H9 (cell line): ENCODE results near the gene DENND1A. TPM values are rescaled to one million over a fixed set of nuclear protein-coding genes. Genes with fewer than 3 reads are reported as not detected.

Source experiments
- DNase-seq: peaks from one replicate; pipeline ENCODE4 v3.0.0-alpha.2; 2017
- H2AFZ ChIP-seq: one replicate; pipeline ENCODE4 v1.6.1; 2013; ENCODE audit warnings: mild to moderate bottlenecking, low read length, control low read depth, moderate library complexity
- H2AK5ac ChIP-seq: 2 replicates; pipeline ENCODE4 v1.6.1; 2013; ENCODE audit warnings: low read length, control low read depth, mixed read lengths; ENCODE audit not compliant: insufficient read length
- H2BK120ac ChIP-seq: one replicate; pipeline ENCODE4 v1.6.1; 2013; ENCODE audit warnings: low read depth, mild to moderate bottlenecking, low read length, control low read depth, inconsistent platforms; ENCODE audit not compliant: poor library complexity, severe bottlenecking
- H2BK12ac ChIP-seq: 2 replicates; pipeline ENCODE4 v1.6.1; 2013; ENCODE audit warnings: low read length, control low read depth, mixed read lengths, low read depth; ENCODE audit not compliant: insufficient read length
- H2BK15ac ChIP-seq: 2 replicates; pipeline ENCODE4 v1.6.1; 2013; ENCODE audit warnings: low read depth, low read length, control low read depth
- H2BK20ac ChIP-seq: one replicate; pipeline ENCODE4 v1.6.1; 2013; ENCODE audit warnings: low read depth, mild to moderate bottlenecking, low read length, control low read depth, inconsistent platforms; ENCODE audit not compliant: poor library complexity, severe bottlenecking
- H2BK5ac ChIP-seq: 2 replicates; pipeline ENCODE4 v1.6.1; 2013; ENCODE audit warnings: low read length, control low read depth, mixed read lengths; ENCODE audit not compliant: insufficient read length
- H3K14ac ChIP-seq: 2 replicates; pipeline ENCODE4 v1.6.1; 2013; ENCODE audit warnings: low read length, control low read depth; ENCODE audit not compliant: insufficient read depth
- H3K18ac ChIP-seq: 2 replicates; pipeline ENCODE4 v1.6.1; 2013; ENCODE audit warnings: low read depth, mild to moderate bottlenecking, mixed read lengths, low read length, control low read depth; ENCODE audit not compliant: insufficient read length
- H3K23ac ChIP-seq: 2 replicates; pipeline ENCODE4 v1.6.1; 2013; ENCODE audit warnings: low read length, control low read depth, mixed read lengths, low read depth; ENCODE audit not compliant: insufficient read length
- H3K23me2 ChIP-seq: 2 replicates; pipeline ENCODE4 v1.6.1; 2013; ENCODE audit warnings: low read depth, mild to moderate bottlenecking, mixed read lengths, low read length, control low read depth; ENCODE audit not compliant: insufficient read length, poor library complexity, severe bottlenecking
- H3K27ac ChIP-seq: 2 replicates; pipeline ENCODE4 v1.5.1; 2013; ENCODE audit warnings: low read length, control low read depth, mixed read lengths, low read depth; ENCODE audit not compliant: insufficient read length
- H3K27me3 ChIP-seq: 2 replicates; pipeline ENCODE4 v1.6.1; 2013; ENCODE audit warnings: low read length, control low read depth, inconsistent platforms; ENCODE audit not compliant: insufficient read depth
- H3K4ac ChIP-seq: 2 replicates; pipeline ENCODE4 v1.6.1; 2013; ENCODE audit warnings: low read depth, mild to moderate bottlenecking, control low read depth, inconsistent platforms, low read length, moderate library complexity
- H3K4me1 ChIP-seq: 2 replicates; pipeline ENCODE4 v1.6.1; 2013; ENCODE audit warnings: low read length, control low read depth, inconsistent platforms; ENCODE audit not compliant: insufficient read depth
- H3K4me2 ChIP-seq: 2 replicates; pipeline ENCODE4 v1.6.1; 2013; ENCODE audit warnings: low read length, control low read depth, mixed read lengths; ENCODE audit not compliant: insufficient read length, insufficient read depth
- H3K56ac ChIP-seq: 2 replicates; pipeline ENCODE4 v1.6.1; 2013; ENCODE audit warnings: low read depth, mild to moderate bottlenecking, mixed read lengths, low read length, control low read depth; ENCODE audit not compliant: insufficient read length
- H3K79me1 ChIP-seq: 2 replicates; pipeline ENCODE4 v1.6.1; 2013; ENCODE audit warnings: low read depth, mild to moderate bottlenecking, moderate library complexity, low read length, control low read depth, inconsistent platforms; ENCODE audit not compliant: insufficient read depth, poor library complexity, severe bottlenecking
- H3K79me2 ChIP-seq: 2 replicates; pipeline ENCODE4 v1.6.1; 2013; ENCODE audit warnings: low read length, control low read depth, inconsistent platforms; ENCODE audit not compliant: insufficient read depth
- H3K9ac ChIP-seq: 2 replicates; pipeline ENCODE4 v1.6.1; 2013; ENCODE audit warnings: low read length, control low read depth, mixed read lengths; ENCODE audit not compliant: insufficient read length; ENCODE audit errors: extremely low read depth
- H3K9me3 ChIP-seq: one replicate; pipeline ENCODE4 v1.6.1; 2013; ENCODE audit warnings: low read depth, low read length, inconsistent platforms; ENCODE audit not compliant: control insufficient read depth
- H3T11ph ChIP-seq: one replicate; pipeline ENCODE4 v1.6.1; 2013; ENCODE audit warnings: mild to moderate bottlenecking, low read length, control low read depth, inconsistent platforms
- H4K20me1 ChIP-seq: one replicate; pipeline ENCODE4 v1.6.1; 2013; ENCODE audit not compliant: control insufficient read depth, insufficient read length, insufficient read depth
- H4K5ac ChIP-seq: 2 replicates; pipeline ENCODE4 v1.6.1; 2013; ENCODE audit warnings: low read depth, mild to moderate bottlenecking, mixed read lengths, low read length, control low read depth; ENCODE audit not compliant: insufficient read length
- H4K8ac ChIP-seq: replicated peaks from 2 replicates; pipeline ENCODE4 v1.6.1; 2013; ENCODE audit warnings: low read length, control low read depth, mixed read lengths, low read depth; ENCODE audit not compliant: insufficient read length
- H4K91ac ChIP-seq: 2 replicates; pipeline ENCODE4 v1.6.1; 2013; ENCODE audit warnings: low read depth, mild to moderate bottlenecking, moderate library complexity, mixed read lengths, low read length, control low read depth; ENCODE audit not compliant: insufficient read length
- H3K27ac Mint-ChIP-seq, 3 experiments: 2 replicates in 2 of 3; 3 replicates in 1 of 3; pipeline ENCODE4 v1.8.0; 2020 to 2021; ENCODE audit warnings: mixed read lengths in 3 of 3, mild to moderate bottlenecking in 1 of 3, moderate library complexity in 1 of 3
- H3K27me3 Mint-ChIP-seq: 2 replicates; pipeline ENCODE4 v1.8.0; 2021; ENCODE audit warnings: low read depth, mild to moderate bottlenecking, moderate library complexity, mixed read lengths
- H3K36me3 Mint-ChIP-seq, 3 experiments: 2 replicates in 2 of 3; 3 replicates in 1 of 3; pipeline ENCODE4 v1.8.0; 2020 to 2021; ENCODE audit warnings: low read depth in 3 of 3, mixed read lengths in 3 of 3; ENCODE audit not compliant: insufficient read depth in 1 of 3
- H3K4me1 Mint-ChIP-seq, 2 experiments: 2 replicates each; pipeline ENCODE4 v1.8.0; 2020; ENCODE audit warnings: mixed read lengths in 2 of 2
- H3K4me3 Mint-ChIP-seq, 2 experiments: 2 replicates in 1 of 2; 3 replicates in 1 of 2; pipeline ENCODE4 v1.8.0; 2020 to 2021; ENCODE audit warnings: mild to moderate bottlenecking in 2 of 2, mixed read lengths in 2 of 2, moderate library complexity in 1 of 2
- H3K9me3 Mint-ChIP-seq, 2 experiments: 2 replicates in 1 of 2; 3 replicates in 1 of 2; pipeline ENCODE4 v1.8.0; 2020; ENCODE audit warnings: mild to moderate bottlenecking in 2 of 2, mixed read lengths in 2 of 2, moderate library complexity in 1 of 2
- WGBS: extraction: QIAGEN DNeasy Blood & Tissue Kit; methylation state at CpG from one replicate; pipeline ENCODE4 v1.1.7; 2013; ENCODE audit warnings: missing lambda C conversion rate, low lambda C conversion rate, mixed read lengths; ENCODE audit not compliant: insufficient read length; ENCODE audit errors: extremely low coverage; 5-methylcytosine and 5-hydroxymethylcytosine counted together
- total RNA-seq: library from RNA; stranded (reverse); gene quantifications from 2 replicates; pipeline ENCODE4 v1.2.1, GENCODE V29; 2021
- TF ChIP-seq, protein P1 (sequence below): fragments of 200-600 bp; sonication (generic); conservative IDR thresholded peaks from 3 replicates; pipeline ENCODE4 v1.8.0; 2021; ENCODE audit warnings: antibody characterized with exemption, mild to moderate bottlenecking

The DENND1A gene
- total RNA-seq, 1 experiment from 2014 or later, result 20.4 TPM

DNA sequence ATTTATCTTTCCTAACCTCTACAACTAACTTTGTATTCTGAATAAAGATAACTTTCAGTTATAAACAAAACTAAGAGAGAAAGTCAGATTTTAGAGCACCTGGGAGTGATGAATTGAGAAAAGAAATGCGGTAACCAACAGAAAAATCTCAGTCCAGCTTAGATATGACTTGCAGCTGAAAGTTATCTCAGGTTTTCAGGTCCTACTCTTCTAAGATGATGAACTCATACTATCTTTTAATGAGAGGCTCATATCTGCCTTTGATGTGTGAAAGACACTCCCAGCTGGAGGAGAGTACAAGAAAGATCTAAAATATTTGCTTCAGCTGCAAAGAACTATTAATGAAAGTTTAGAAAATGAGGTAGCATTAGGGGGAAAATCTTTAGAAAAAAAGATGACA is 190.5 kb downstream of the DENND1A start:
- Histone ChIP-seq H2BK20ac (no peak overlapping the region), H3K79me1 (no peaks in the 10 kb centered on the region), H4K20me1 (no peaks in the 10 kb centered on the region), H3K23ac (no peak overlapping the region), H2BK12ac (no peak overlapping the region), H4K8ac (no peak overlapping the region), H3K18ac (no peak overlapping the region), H3K56ac (no peak overlapping the region), H3K79me2 (no peaks in the 10 kb centered on the region), H3K27ac (no peak overlapping the region), H3K23me2 (no peaks in the 10 kb centered on the region), H2BK15ac (no peak overlapping the region), H3T11ph (no peak overlapping the region), H4K91ac (no peak overlapping the region), H3K4me2 (no peak overlapping the region), H2AK5ac (no peak overlapping the region), H3K27me3 (no peaks in the 10 kb centered on the region), H3K9ac (no peak overlapping the region), H2BK120ac (no peak overlapping the region), H2AFZ (no peak overlapping the region), H3K4me1 (no peaks in the 10 kb centered on the region; the same call in 1 of the 2 replicates), H2BK5ac (no peak overlapping the region), H3K14ac (no peak overlapping the region), H4K5ac (no peak overlapping the region), H3K4ac (no peak overlapping the region), H3K9me3 (no peaks in the 10 kb centered on the region)
- Mint-ChIP-seq H3K27ac (no peak overlapping the region), H3K9me3 (no peaks in the 10 kb centered on the region), H3K27me3 (no peaks in the 10 kb centered on the region), H3K36me3 (no peaks in the 10 kb centered on the region), H3K4me3 (no peak overlapping the region), H3K4me1 (peaks cover 7% of the 10 kb centered on the region in 2 experiments; a peak in 3 of 4 replicates)
- no peak for DNase-seq
- no CpG with 5 or more reads among the region's 1 CpG for WGBS
- TF ChIP-seq, protein P1, sequence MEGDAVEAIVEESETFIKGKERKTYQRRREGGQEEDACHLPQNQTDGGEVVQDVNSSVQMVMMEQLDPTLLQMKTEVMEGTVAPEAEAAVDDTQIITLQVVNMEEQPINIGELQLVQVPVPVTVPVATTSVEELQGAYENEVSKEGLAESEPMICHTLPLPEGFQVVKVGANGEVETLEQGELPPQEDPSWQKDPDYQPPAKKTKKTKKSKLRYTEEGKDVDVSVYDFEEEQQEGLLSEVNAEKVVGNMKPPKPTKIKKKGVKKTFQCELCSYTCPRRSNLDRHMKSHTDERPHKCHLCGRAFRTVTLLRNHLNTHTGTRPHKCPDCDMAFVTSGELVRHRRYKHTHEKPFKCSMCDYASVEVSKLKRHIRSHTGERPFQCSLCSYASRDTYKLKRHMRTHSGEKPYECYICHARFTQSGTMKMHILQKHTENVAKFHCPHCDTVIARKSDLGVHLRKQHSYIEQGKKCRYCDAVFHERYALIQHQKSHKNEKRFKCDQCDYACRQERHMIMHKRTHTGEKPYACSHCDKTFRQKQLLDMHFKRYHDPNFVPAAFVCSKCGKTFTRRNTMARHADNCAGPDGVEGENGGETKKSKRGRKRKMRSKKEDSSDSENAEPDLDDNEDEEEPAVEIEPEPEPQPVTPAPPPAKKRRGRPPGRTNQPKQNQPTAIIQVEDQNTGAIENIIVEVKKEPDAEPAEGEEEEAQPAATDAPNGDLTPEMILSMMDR, result no peak
